Tibial nerve (tissue), 4 donors: Measurements from ENCODE around the gene GBF1. TPM values are rescaled to one million over a fixed set of nuclear protein-coding genes. Genes with fewer than 3 reads are reported as not detected.
A peak's percentile ranks its signal among the peaks of the same experiment; 100 is the strongest.

ENCODE experiments used
- DNase-seq, 2 donors: peaks; one replicate each; pipeline ENCODE4 v3.0.0-alpha.2; 2019; ENCODE audit warnings: low spot score in 2 of 2
- H3K27ac ChIP-seq, 4 donors: fragments of 200-600 bp; sonication (generic) in 3 of 4; one replicate each; pipeline ENCODE4 v1.5.1; 2017 to 2019; ENCODE audit warnings: mild to moderate bottlenecking in 1 of 4
- H3K27me3 ChIP-seq, 2 donors: fragments of 200-600 bp; sonication (generic) in 1 of 2; one replicate each; pipeline versions ENCODE4 v1.5.1 to v1.6.0; 2017 to 2019
- H3K36me3 ChIP-seq, 3 donors: fragments of 200-600 bp; sonication (generic); one replicate each; pipeline ENCODE4 v1.5.1; 2018 to 2019
- H3K4me1 ChIP-seq, 4 donors: fragments of 200-600 bp; sonication (generic) in 3 of 4; one replicate each; pipeline ENCODE4 v1.5.1; 2017 to 2019
- H3K4me3 ChIP-seq, 4 donors: fragments of 200-600 bp; sonication (generic) in 3 of 4; one replicate each; pipeline ENCODE4 v1.5.1; 2017 to 2019; ENCODE audit warnings: mild to moderate bottlenecking in 1 of 4, moderate library complexity in 1 of 4
- H3K9me3 ChIP-seq, 4 donors: fragments of 200-600 bp; sonication (generic) in 3 of 4; one replicate each; pipeline ENCODE4 v1.5.1; 2017 to 2019
- CTCF ChIP-seq, 5 experiments: fragments of 200-600 bp in 3 of 5; fragments of 450-650 bp in 2 of 5; sonication (generic) in 3 of 5; IDR thresholded peaks; one replicate each; pipeline ENCODE4 v1.5.1; 2016 to 2019; ENCODE audit warnings: antibody characterized with exemption in 5 of 5, mild to moderate bottlenecking in 3 of 5, moderate library complexity in 2 of 5
- EP300 ChIP-seq, 2 donors: sonication (generic); formaldehyde crosslinking; IDR thresholded peaks; one replicate each; pipeline ENCODE4 v1.6.1; 2017; ENCODE audit warnings: antibody characterized with exemption in 2 of 2, mild to moderate bottlenecking in 1 of 2
- POLR2A ChIP-seq, 2 donors: fragments of 450-650 bp; IDR thresholded peaks; one replicate each; pipeline ENCODE4 v1.6.1; 2017; ENCODE audit warnings: antibody characterized with exemption in 2 of 2, mild to moderate bottlenecking in 2 of 2, moderate library complexity in 2 of 2
- WGBS, 2 donors: methylation state at CpG; one replicate each; pipeline ENCODE4 v1.1.5; 2018; 5-methylcytosine and 5-hydroxymethylcytosine counted together
- total RNA-seq, 4 donors: library from RNA; depleted of rRNA; stranded (reverse); fragments of >200 nt; gene quantifications; one replicate each; pipeline ENCODE4 v1.1.0, GENCODE V29; 2016

GBF1 gene, protein sequence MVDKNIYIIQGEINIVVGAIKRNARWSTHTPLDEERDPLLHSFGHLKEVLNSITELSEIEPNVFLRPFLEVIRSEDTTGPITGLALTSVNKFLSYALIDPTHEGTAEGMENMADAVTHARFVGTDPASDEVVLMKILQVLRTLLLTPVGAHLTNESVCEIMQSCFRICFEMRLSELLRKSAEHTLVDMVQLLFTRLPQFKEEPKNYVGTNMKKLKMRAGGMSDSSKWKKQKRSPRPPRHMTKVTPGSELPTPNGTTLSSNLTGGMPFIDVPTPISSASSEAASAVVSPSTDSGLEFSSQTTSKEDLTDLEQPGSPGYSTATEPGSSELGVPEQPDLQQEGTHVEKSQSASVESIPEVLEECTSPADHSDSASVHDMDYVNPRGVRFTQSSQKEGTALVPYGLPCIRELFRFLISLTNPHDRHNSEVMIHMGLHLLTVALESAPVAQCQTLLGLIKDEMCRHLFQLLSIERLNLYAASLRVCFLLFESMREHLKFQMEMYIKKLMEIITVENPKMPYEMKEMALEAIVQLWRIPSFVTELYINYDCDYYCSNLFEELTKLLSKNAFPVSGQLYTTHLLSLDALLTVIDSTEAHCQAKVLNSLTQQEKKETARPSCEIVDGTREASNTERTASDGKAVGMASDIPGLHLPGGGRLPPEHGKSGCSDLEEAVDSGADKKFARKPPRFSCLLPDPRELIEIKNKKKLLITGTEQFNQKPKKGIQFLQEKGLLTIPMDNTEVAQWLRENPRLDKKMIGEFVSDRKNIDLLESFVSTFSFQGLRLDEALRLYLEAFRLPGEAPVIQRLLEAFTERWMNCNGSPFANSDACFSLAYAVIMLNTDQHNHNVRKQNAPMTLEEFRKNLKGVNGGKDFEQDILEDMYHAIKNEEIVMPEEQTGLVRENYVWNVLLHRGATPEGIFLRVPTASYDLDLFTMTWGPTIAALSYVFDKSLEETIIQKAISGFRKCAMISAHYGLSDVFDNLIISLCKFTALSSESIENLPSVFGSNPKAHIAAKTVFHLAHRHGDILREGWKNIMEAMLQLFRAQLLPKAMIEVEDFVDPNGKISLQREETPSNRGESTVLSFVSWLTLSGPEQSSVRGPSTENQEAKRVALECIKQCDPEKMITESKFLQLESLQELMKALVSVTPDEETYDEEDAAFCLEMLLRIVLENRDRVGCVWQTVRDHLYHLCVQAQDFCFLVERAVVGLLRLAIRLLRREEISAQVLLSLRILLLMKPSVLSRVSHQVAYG (N-terminal part only)
- total RNA-seq, result 10 to 100 TPM; 31.0 to 38.0 (median 36.1) TPM

GRCh38 chr10:102245082-102245931, at the start of gene GBF1:
GBF1 (plus strand) TSS chr10:102245532; CDS start chr10:102258939, 13,407 bp downstream.
- peaks cover 0 to 76% (median 41%) of the 10 kb centered on the region in 4 donors for H3K4me1 ChIP-seq
- 0% methylated on average over 42 to 45 of the region's 47 CpGs for WGBS, 2 donors
- peak; percentile 84 to 90 for DNase-seq

DNA sequence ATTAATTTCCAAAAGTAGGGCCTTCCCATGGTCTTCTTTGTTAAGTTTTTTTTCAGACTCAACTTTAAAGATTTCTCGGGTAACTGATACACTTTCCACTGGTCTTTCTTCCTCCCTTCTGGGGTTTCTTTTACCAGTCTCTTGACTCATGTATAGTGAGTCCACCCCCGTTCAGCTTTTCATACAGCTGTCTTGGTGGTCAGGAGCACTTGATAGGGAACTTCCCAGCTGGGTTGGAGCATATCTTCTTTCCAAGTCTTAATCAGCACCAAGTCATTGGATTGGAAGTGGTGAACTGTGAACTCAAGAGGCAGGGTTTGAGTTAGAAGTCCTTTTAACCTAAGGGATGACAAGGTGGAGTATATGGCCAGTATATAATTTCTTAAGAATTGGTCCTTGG, 48.4 kb upstream of the GBF1 start:
- no peak overlapping the region for H3K4me3 ChIP-seq
- no peak for DNase-seq
- H3K36me3 ChIP-seq, result no peaks in the 10 kb centered on the region
- TF ChIP-seq EP300 (IDR thresholded peaks at IDR 0.05) (no peak), POLR2A (IDR thresholded peaks at IDR 0.05) (no peak), CTCF (IDR thresholded peaks at IDR 0.05) (no peak)
- 55 to 73% methylated on average over 2 of the region's 2 CpGs for WGBS, 2 donors
- H3K4me1 ChIP-seq, result no peaks in the 10 kb centered on the region
- peaks cover 0 to 6% (median 0%) of the 10 kb centered on the region in 4 donors for H3K9me3 ChIP-seq
- no peaks in the 10 kb centered on the region for H3K27me3 ChIP-seq
- no peak overlapping the region for H3K27ac ChIP-seq

More at GRCh38 chr10:102245082-102245931, at the start of gene GBF1:
- Histone ChIP-seq H3K36me3 (no peaks in the 10 kb centered on the region), H3K9me3 (no peaks in the 10 kb centered on the region), H3K27me3 (peaks cover 0 to 7% of the 10 kb centered on the region in 2 donors), H3K27ac (peak within 1 kb of the TSS; percentile 25 to 90 (median 87)), H3K4me3 (peak within 1 kb of the TSS; percentile 61 to 84 (median 73))
- TF ChIP-seq POLR2A (IDR thresholded peaks at IDR 0.05) (peak; percentile 90 to 95), EP300 (IDR thresholded peaks at IDR 0.05) (peak; percentile 51 to 98), CTCF (IDR thresholded peaks at IDR 0.05) (peak in 2 of 5 experiments; percentile 33 to 51)

GRCh38 chr10:102198027-102198426, 47.3 kb upstream of the GBF1 start:
- no peak overlapping the region for H3K4me3 ChIP-seq
- H3K4me1 ChIP-seq, result no peaks in the 10 kb centered on the region
- H3K27ac ChIP-seq, result no peak overlapping the region
- no peak for TF ChIP-seq EP300 (IDR thresholded peaks at IDR 0.05)
- TF ChIP-seq CTCF (IDR thresholded peaks at IDR 0.05), result no peak
- TF ChIP-seq POLR2A (IDR thresholded peaks at IDR 0.05), result no peak
- WGBS, 2 donors, result 75 to 76% methylated on average over 2 of the region's 2 CpGs
- DNase-seq, result no peak
- no peaks in the 10 kb centered on the region for H3K27me3 ChIP-seq
- H3K36me3 ChIP-seq, result no peaks in the 10 kb centered on the region
- H3K9me3 ChIP-seq, result no peaks in the 10 kb centered on the region

DNA sequence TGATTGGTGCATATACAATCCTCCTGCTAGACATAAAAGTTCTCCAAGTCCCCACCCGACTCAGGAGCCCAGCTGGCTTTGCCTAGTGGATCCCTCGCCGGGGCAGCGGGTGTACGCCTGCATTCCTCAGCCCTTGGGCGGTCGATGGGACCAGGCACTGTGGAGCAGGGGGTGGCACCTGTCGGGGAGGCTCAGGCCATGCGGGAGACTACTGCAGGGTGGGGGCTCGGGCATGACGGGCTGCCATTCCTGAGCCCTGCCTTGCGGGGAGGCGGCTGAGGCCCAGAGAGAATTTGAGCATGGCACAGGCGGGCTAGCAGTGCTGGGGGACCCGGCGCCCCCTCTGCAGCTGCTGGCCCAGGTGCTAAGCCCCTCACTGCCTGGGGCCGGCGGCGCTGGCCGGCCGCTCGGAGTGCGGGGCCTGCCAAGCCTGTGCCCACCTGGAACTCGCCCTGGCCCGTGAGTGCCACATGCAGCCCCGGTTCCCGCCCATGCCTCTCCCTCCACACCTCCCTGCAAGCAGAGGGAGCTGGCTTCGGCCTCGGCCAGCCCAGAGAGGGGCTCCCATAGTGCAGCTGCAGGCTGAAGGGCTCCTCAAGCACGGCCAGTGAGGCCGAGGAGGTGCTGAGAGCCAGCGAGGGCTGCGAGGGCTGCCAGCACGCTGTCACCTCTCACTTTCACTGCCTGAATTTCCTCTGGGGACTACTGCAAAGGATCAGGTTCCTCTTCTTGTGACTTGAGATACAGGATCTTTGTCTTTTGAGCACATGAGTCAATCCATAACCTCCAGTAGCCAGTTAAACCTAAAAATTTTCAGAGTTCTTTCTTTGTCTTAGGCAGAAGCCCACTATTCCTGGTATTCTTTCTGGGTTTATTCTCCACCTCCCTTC, 44.3 kb upstream of the GBF1 start:
- 87 to 93% methylated on average over 21 to 31 of the region's 34 CpGs for WGBS, 2 donors

More for the DNA sequence above, 44.3 kb upstream of the GBF1 start:
- Histone ChIP-seq H3K36me3 (no peaks in the 10 kb centered on the region), H3K27ac (no peak overlapping the region), H3K27me3 (no peaks in the 10 kb centered on the region), H3K4me1 (no peaks in the 10 kb centered on the region), H3K9me3 (peaks cover 0 to 16% (median 1%) of the 10 kb centered on the region in 4 donors), H3K4me3 (no peak overlapping the region)
- TF ChIP-seq CTCF (IDR thresholded peaks at IDR 0.05) (no peak), POLR2A (IDR thresholded peaks at IDR 0.05) (no peak), EP300 (IDR thresholded peaks at IDR 0.05) (no peak)
- DNase-seq, result no peak
